Mammary epithelial cell (primary cell): ENCODE measurements around the gene PLPP4.

Experiments used
- CTCF ChIP-seq, 2 donors: IDR thresholded peaks in 1 of 2; conservative IDR thresholded peaks in 1 of 2; 2 replicates each; pipeline ENCODE4 v1.5.1; 2011 to 2012; ENCODE audit warnings: inconsistent platforms in 2 of 2, low read length in 2 of 2, mild to moderate bottlenecking in 2 of 2, control low read depth in 1 of 2, low read depth in 1 of 2; ENCODE audit not compliant: insufficient read depth in 1 of 2; ENCODE audit errors: extremely low read depth in 1 of 2
- EZH2 ChIP-seq: IDR thresholded peaks from 2 replicates; pipeline ENCODE4 v1.6.1; 2012; ENCODE audit warnings: low read length, inconsistent platforms, borderline replicate concordance

GRCh38 chr10:120508966-120509365, 51.9 kb downstream of the PLPP4 start:
- no peak for TF ChIP-seq CTCF (conservative IDR thresholded peaks at IDR 0.05 in 1 of 2, IDR thresholded peaks at IDR 0.05 in 1 of 2; ENCODE audit: extremely low read depth in 1 of 2, insufficient read depth in 1 of 2, low read depth in 1 of 2, low read length in 2 of 2)
- TF ChIP-seq EZH2 = no peak
